ENCODE data around the gene HM13.
"Not testable (repeated sequence)": the region's sequence is repeated elsewhere in the genome, so short reads cannot be mapped to it uniquely, and the experiment has no call there.

The HM13 gene

DNA sequence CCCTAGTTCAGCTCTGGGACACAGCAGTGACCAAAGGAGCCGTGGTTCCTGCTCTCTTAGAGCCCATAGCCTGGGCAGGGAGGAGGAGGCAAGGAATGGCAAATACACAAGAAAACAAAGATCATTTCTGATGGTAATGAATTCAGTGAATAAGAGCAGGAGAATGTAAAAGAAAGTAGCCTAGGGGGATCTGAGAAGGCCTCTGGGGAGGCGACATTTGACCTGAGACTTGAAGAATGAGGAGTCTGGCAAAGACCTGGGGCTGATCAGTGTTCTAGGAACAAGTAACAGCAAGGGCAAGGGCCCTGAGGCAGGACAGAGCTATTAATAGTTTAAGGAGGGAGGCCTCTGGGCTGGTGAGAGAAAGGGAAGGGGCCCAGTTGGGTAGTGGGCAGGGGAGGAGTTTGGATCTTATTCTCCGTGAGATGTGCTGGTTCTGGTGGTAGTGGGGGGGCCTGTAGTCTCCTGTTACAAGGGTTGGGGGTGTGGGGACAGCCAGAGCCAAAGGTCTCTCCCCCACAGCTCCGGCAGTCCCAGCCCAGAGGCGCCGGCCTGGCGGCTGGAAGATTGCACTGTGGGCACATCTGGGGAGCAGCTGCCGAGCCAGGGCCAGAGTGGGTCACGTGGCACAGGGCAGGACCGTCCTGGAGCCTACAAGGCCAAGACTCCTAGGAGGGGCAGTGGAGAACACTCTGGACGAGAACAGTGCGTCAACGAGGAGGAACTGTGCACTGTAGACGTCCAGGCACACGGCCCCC lies 81.6 kb downstream of the HM13 start:
- H3K27ac ChIP-seq (ENCODE audit: low read depth, low read length) = no peak overlapping the region
- H3K4me2 ChIP-seq (ENCODE audit: low read length) = no peak overlapping the region
- H3F3A ChIP-seq (ENCODE audit: control insufficient read depth, insufficient read depth) = no peaks in the 10 kb centered on the region
- H3K36me3 ChIP-seq (ENCODE audit: control insufficient read depth, low read length) = no peaks in the 10 kb centered on the region
- H3K27me3 ChIP-seq (ENCODE audit: control insufficient read depth, low read length) = no peaks in the 10 kb centered on the region
- TF ChIP-seq EZH2phosphoT487 (IDR thresholded peaks at IDR 0.05; ENCODE audit: borderline replicate concordance, low read length) = no peak
- TF ChIP-seq, protein P1, sequence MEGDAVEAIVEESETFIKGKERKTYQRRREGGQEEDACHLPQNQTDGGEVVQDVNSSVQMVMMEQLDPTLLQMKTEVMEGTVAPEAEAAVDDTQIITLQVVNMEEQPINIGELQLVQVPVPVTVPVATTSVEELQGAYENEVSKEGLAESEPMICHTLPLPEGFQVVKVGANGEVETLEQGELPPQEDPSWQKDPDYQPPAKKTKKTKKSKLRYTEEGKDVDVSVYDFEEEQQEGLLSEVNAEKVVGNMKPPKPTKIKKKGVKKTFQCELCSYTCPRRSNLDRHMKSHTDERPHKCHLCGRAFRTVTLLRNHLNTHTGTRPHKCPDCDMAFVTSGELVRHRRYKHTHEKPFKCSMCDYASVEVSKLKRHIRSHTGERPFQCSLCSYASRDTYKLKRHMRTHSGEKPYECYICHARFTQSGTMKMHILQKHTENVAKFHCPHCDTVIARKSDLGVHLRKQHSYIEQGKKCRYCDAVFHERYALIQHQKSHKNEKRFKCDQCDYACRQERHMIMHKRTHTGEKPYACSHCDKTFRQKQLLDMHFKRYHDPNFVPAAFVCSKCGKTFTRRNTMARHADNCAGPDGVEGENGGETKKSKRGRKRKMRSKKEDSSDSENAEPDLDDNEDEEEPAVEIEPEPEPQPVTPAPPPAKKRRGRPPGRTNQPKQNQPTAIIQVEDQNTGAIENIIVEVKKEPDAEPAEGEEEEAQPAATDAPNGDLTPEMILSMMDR (IDR thresholded peaks at IDR 0.05; ENCODE audit: low read depth, low read length, poor library complexity, severe bottlenecking) = no peak
- no peaks in the 10 kb centered on the region for H4K20me1 ChIP-seq (ENCODE audit: control insufficient read depth, insufficient read depth, low read depth, low read length)
- H3K79me2 ChIP-seq (ENCODE audit: control insufficient read depth, low read length) = no peaks in the 10 kb centered on the region
- no peaks in the 10 kb centered on the region for H3K4me1 ChIP-seq (ENCODE audit: control insufficient read depth, low read length)
- H3K4me3 ChIP-seq (ENCODE audit: low read length) = no peak overlapping the region
- H3K9me2 ChIP-seq (replicated peaks; ENCODE audit: control insufficient read depth, low read length) = no peaks in the 10 kb centered on the region
- no peaks in the 10 kb centered on the region for H3K9me3 ChIP-seq (ENCODE audit: control insufficient read depth, insufficient read depth, low read length)

DNA sequence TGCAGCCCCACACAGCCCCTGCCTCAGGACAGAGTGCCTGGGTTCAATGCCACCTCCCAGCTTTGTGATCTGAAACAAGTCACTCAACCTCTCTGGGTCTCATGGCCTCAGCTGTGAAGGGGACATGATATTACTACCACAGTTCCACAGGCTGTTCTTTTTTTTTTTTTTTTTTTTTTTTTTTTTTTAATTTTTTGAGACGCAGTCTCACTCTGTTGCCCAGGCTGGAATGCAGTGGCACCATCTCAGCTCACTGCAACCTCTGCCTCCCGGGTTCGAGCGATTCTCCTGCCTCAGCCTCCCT lies 82.1 kb downstream of the HM13 start:
- not testable (repeated sequence) for H3K36me3 ChIP-seq (ENCODE audit: control insufficient read depth, low read length); H3K9me2 ChIP-seq (replicated peaks; ENCODE audit: control insufficient read depth, low read length); H3K27me3 ChIP-seq (ENCODE audit: control insufficient read depth, low read length); H3K9me3 ChIP-seq (ENCODE audit: control insufficient read depth, insufficient read depth, low read length); H3F3A ChIP-seq (ENCODE audit: control insufficient read depth, insufficient read depth); H4K20me1 ChIP-seq (ENCODE audit: control insufficient read depth, insufficient read depth, low read depth, low read length); H3K4me3 ChIP-seq (ENCODE audit: low read length); H3K79me2 ChIP-seq (ENCODE audit: control insufficient read depth, low read length); H3K27ac ChIP-seq (ENCODE audit: low read depth, low read length); H3K4me2 ChIP-seq (ENCODE audit: low read length); H3K4me1 ChIP-seq (ENCODE audit: control insufficient read depth, low read length)

DNA sequence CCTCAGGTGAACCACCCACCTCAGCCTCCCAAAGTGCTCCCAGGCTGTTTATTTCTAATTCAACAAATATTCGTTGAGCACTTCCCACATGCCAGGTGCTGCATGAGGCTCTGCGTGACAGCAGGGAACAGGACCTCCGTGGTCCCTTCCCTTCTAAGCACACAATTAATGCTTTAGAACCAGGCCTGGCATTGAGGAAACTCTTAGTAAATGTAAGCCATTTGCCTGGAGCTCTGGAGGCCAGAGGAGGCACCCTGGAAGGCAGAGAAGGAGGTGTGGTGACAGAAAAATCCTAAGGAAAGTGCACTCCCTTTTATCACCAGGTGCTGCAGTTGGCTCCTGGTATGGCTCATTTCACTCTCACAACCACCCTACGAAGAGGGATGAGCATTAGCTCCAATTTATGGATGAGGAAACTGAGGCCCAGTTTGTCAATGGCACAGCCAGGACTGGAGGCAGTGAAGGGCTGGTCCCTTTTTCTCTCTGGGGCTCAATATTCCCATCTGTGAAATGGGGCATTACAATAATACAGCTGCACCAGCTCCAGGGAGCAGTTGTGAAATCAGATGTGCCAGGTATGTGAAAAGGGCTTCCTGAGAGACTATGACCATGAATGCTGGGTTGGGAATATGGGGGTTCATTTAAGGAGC lies 82.7 kb downstream of the HM13 start:
- H3K79me2 ChIP-seq (ENCODE audit: control insufficient read depth, low read length) = no peaks in the 10 kb centered on the region
- H3K36me3 ChIP-seq (ENCODE audit: control insufficient read depth, low read length) = no peaks in the 10 kb centered on the region
- TF ChIP-seq, protein P1 (IDR thresholded peaks at IDR 0.05; ENCODE audit: low read depth, low read length, poor library complexity, severe bottlenecking) = no peak
- TF ChIP-seq EZH2phosphoT487 (IDR thresholded peaks at IDR 0.05; ENCODE audit: borderline replicate concordance, low read length) = no peak
- no peaks in the 10 kb centered on the region for H3K9me2 ChIP-seq (replicated peaks; ENCODE audit: control insufficient read depth, low read length)
- no peaks in the 10 kb centered on the region for H3F3A ChIP-seq (ENCODE audit: control insufficient read depth, insufficient read depth)
- no peak overlapping the region for H3K27ac ChIP-seq (ENCODE audit: low read depth, low read length)
- H3K9me3 ChIP-seq (ENCODE audit: control insufficient read depth, insufficient read depth, low read length) = no peaks in the 10 kb centered on the region
- no peaks in the 10 kb centered on the region for H3K27me3 ChIP-seq (ENCODE audit: control insufficient read depth, low read length)
- no peaks in the 10 kb centered on the region for H4K20me1 ChIP-seq (ENCODE audit: control insufficient read depth, insufficient read depth, low read depth, low read length)
- no peak overlapping the region for H3K4me2 ChIP-seq (ENCODE audit: low read length)
- H3K4me3 ChIP-seq (ENCODE audit: low read length) = no peak overlapping the region
- no peaks in the 10 kb centered on the region for H3K4me1 ChIP-seq (ENCODE audit: control insufficient read depth, low read length)

DNA sequence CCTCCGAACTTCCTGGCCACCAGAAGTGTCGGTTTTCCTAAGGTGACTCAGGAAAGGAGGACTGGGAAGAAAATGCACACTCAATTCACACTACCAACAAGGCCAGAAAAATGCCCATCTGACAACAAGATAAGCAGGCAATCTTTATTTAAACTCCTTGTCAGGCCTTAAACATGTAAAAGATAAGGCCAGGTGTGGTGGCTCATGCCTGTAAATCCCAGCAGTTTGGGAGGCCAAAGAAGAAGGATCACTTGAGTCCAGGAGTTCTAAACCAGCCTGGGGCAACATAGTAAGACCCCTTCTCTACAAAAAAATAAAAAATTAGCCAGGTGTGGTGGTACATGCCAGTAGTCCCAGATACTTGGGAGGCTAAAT lies 83.2 kb downstream of the HM13 start:
- H3K4me3 ChIP-seq (ENCODE audit: low read length) = no peak overlapping the region
- peaks cover 2% of the 10 kb centered on the region for H3K4me1 ChIP-seq (ENCODE audit: control insufficient read depth, low read length)
- no peaks in the 10 kb centered on the region for H3K9me3 ChIP-seq (ENCODE audit: control insufficient read depth, insufficient read depth, low read length)
- no peak for TF ChIP-seq EZH2phosphoT487 (IDR thresholded peaks at IDR 0.05; ENCODE audit: borderline replicate concordance, low read length)
- TF ChIP-seq, protein P1 (IDR thresholded peaks at IDR 0.05; ENCODE audit: low read depth, low read length, poor library complexity, severe bottlenecking) = no peak
- H3K9me2 ChIP-seq (replicated peaks; ENCODE audit: control insufficient read depth, low read length) = no peaks in the 10 kb centered on the region
- no peak overlapping the region for H3K27ac ChIP-seq (ENCODE audit: low read depth, low read length)
- H3K79me2 ChIP-seq (ENCODE audit: control insufficient read depth, low read length) = no peaks in the 10 kb centered on the region
- no peaks in the 10 kb centered on the region for H3K36me3 ChIP-seq (ENCODE audit: control insufficient read depth, low read length)
- H3F3A ChIP-seq (ENCODE audit: control insufficient read depth, insufficient read depth) = no peaks in the 10 kb centered on the region
- H3K4me2 ChIP-seq (ENCODE audit: low read length) = no peak overlapping the region
- peaks cover 3% of the 10 kb centered on the region for H3K27me3 ChIP-seq (ENCODE audit: control insufficient read depth, low read length)
- no peaks in the 10 kb centered on the region for H4K20me1 ChIP-seq (ENCODE audit: control insufficient read depth, insufficient read depth, low read depth, low read length)
